Measurements from ENCODE around the gene PLCXD1. TPM values are rescaled to one million over a fixed set of nuclear protein-coding genes. Genes with fewer than 3 reads are reported as not detected.
A peak's percentile ranks its signal among the peaks of the same experiment; 100 is the strongest.
"Not testable (repeated sequence)": the region's sequence is repeated elsewhere in the genome, so short reads cannot be mapped to it uniquely, and the experiment has no call there.

PLCXD1 gene
- total RNA-seq, 1 donor: 3.3 TPM

DNA sequence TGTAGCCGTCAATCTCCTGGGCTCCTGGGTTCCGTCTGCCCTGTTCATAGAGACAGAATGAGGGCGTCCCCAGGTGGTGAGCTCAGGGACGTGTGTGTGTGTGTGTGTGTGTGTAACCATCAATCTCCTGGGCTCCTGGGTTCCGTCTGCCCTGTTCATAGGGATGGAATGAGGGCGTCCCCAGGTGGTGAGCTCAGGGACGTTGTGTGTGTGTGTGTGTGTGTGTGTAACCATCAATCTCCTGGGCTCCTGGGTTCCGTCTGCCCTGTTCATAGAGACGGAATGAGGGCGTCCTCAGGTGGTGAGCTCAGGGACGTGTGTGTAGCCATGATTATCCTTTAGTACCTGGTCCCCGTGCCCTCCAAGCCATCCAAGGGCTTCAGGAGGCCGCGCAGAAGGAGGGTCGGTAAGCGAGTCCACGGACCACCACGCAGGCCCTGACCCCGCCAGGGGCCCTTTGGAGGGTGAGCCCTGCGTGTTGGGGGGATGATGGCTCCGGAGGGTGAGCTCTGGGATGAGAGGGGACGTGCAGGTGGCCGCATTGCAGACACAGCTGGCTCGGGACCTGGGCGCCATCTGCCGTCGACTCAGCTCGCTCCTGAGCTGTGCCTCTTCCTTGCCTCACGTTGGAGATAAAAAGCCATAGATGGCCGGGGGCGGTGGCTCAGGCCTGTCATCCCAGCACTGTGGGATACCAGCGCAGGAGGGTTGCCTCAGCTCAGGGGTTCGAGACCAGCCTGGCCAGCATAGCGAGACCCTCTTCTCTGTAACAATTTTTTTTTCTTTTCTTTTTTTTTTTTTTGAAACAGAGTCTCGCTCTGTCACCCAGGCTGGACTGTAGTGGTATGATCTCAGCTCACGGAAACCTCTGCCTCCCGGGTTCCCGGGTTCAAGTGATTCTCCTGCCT, 42.8 kb downstream of the PLCXD1 start:
- no peaks in the 10 kb centered on the region for H3K27me3 ChIP-seq (ENCODE audit: insufficient read depth, low read length)
- no peak overlapping the region for H2AFZ ChIP-seq (ENCODE audit: low read length)
- peaks cover 11% of the 10 kb centered on the region for H3K4me1 ChIP-seq (ENCODE audit: insufficient read depth, low read length)
- H3K36me3 ChIP-seq (ENCODE audit: insufficient read depth, low read length): no peaks in the 10 kb centered on the region
- H3K4me3 ChIP-seq (ENCODE audit: insufficient read depth, low read length): no peak overlapping the region
- H3K4me2 ChIP-seq (ENCODE audit: insufficient read depth, low read length): no peak overlapping the region
- TF ChIP-seq, protein P1, sequence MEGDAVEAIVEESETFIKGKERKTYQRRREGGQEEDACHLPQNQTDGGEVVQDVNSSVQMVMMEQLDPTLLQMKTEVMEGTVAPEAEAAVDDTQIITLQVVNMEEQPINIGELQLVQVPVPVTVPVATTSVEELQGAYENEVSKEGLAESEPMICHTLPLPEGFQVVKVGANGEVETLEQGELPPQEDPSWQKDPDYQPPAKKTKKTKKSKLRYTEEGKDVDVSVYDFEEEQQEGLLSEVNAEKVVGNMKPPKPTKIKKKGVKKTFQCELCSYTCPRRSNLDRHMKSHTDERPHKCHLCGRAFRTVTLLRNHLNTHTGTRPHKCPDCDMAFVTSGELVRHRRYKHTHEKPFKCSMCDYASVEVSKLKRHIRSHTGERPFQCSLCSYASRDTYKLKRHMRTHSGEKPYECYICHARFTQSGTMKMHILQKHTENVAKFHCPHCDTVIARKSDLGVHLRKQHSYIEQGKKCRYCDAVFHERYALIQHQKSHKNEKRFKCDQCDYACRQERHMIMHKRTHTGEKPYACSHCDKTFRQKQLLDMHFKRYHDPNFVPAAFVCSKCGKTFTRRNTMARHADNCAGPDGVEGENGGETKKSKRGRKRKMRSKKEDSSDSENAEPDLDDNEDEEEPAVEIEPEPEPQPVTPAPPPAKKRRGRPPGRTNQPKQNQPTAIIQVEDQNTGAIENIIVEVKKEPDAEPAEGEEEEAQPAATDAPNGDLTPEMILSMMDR (IDR thresholded peaks at IDR 0.05; ENCODE audit: extremely low read depth, low read depth, low read length): no peak
- H4K20me1 ChIP-seq (ENCODE audit: insufficient read depth, low read length): peaks cover 3% of the 10 kb centered on the region
- H3K27ac ChIP-seq (ENCODE audit: low read depth, low read length): no peak overlapping the region
- no peaks in the 10 kb centered on the region for H3K9me3 ChIP-seq (ENCODE audit: low read depth, low read length)
- DNase-seq (ENCODE audit: insufficient read length, low spot score, missing footprints): no peak
- peaks cover 7% of the 10 kb centered on the region for H3K79me2 ChIP-seq (ENCODE audit: insufficient read depth, low read length)

DNA sequence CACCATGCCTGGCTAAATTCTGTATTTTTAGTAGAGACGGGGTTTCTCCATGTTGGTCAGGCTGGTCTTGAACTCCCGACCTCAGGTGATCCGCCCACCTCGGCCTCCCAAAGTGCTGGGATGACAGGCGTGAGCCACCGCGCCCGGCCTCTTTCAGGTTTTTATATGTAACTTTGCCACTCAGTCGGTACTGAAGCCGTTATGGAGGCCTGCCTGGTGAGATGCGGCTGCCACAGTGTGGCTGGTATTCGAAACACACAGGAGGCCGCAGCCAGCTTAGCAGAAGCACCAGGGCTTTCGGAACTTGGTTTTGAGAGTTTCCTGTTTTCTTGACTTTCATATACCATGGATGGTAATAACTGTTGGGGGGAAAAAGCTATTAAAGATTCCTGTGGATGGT, 43.5 kb downstream of the PLCXD1 start:
- H2AFZ ChIP-seq (ENCODE audit: low read length); H3K27ac ChIP-seq (ENCODE audit: low read depth, low read length); DNase-seq (ENCODE audit: insufficient read length, low spot score, missing footprints); H3K27me3 ChIP-seq (ENCODE audit: insufficient read depth, low read length); H3K9me3 ChIP-seq (ENCODE audit: low read depth, low read length); H3K4me3 ChIP-seq (ENCODE audit: insufficient read depth, low read length); H3K36me3 ChIP-seq (ENCODE audit: insufficient read depth, low read length); H3K4me2 ChIP-seq (ENCODE audit: insufficient read depth, low read length); H4K20me1 ChIP-seq (ENCODE audit: insufficient read depth, low read length); H3K79me2 ChIP-seq (ENCODE audit: insufficient read depth, low read length): not testable (repeated sequence)
- peaks cover 11% of the 10 kb centered on the region for H3K4me1 ChIP-seq (ENCODE audit: insufficient read depth, low read length)
- TF ChIP-seq, protein P1 (IDR thresholded peaks at IDR 0.05; ENCODE audit: extremely low read depth, low read depth, low read length): peak; percentile 7

DNA sequence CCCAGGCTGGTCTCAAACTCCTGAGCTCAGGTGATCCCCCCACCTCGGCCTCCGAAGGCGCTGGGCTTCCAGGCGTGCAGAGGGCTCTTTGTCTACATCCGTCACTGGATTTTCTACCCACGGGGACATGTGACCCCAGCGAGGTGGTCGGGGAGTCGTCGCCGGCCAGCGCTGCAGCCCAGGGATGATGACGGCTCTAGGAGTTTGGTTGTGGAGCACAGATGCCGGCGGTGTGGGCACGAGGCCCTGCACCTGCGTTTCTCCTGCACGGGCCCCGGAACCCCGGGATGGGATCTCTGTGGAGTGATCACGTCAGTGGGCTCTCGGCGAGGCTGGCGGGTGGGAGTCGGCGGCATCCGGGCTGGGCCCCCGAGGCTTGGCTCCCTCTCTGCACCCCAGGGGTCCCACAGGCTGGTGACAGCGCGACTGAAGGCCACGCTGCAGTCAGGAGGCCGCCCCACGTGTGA, 46.5 kb downstream of the PLCXD1 start:
- Histone ChIP-seq H3K9me3 (ENCODE audit: low read depth, low read length) (no peaks in the 10 kb centered on the region), H2AFZ (ENCODE audit: low read length) (no peak overlapping the region), H3K27ac (ENCODE audit: low read depth, low read length) (no peak overlapping the region), H3K4me2 (ENCODE audit: insufficient read depth, low read length) (no peak overlapping the region), H3K4me1 (ENCODE audit: insufficient read depth, low read length) (no peaks in the 10 kb centered on the region), H4K20me1 (ENCODE audit: insufficient read depth, low read length) (no peaks in the 10 kb centered on the region), H3K27me3 (ENCODE audit: insufficient read depth, low read length) (no peaks in the 10 kb centered on the region), H3K4me3 (ENCODE audit: insufficient read depth, low read length) (no peak overlapping the region), H3K36me3 (ENCODE audit: insufficient read depth, low read length) (no peaks in the 10 kb centered on the region), H3K79me2 (ENCODE audit: insufficient read depth, low read length) (no peaks in the 10 kb centered on the region)
- TF ChIP-seq, protein P1 (IDR thresholded peaks at IDR 0.05; ENCODE audit: extremely low read depth, low read depth, low read length): no peak
- no peak for DNase-seq (ENCODE audit: insufficient read length, low spot score, missing footprints)

DNA sequence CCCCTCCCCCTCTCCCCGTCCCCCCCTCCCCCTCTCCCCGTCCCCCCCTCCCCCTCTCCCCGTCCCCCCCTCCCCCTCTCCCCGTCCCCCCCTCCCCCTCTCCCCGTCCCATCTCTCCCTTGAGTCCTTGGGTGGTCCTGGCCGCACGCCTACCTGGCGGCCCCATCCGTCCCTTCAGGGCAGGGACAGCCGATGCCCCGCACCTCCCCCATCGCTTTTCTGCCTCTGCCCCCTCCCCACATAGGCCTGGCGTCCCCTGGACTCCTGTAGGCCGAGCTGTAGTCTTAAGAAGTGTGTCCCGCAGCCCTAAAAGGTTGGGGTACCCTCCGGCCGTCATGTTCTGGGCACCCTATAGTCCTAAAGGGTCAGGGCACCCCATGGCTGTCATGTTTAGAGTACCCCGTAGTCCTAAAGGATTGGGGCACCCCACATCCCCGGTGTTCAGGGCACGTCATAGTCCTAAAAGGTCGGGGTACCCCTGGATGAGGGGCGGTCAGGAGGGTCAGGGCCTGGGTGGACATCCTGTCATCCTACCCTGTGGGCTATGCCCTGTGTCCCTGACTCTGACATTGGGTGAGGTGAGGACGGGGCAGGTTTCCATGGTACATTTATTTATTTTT, 48.2 kb downstream of the PLCXD1 start:
- no peak overlapping the region for H3K4me3 ChIP-seq (ENCODE audit: insufficient read depth, low read length)
- no peak for DNase-seq (ENCODE audit: insufficient read length, low spot score, missing footprints)
- H3K27ac ChIP-seq (ENCODE audit: low read depth, low read length): no peak overlapping the region
- no peaks in the 10 kb centered on the region for H4K20me1 ChIP-seq (ENCODE audit: insufficient read depth, low read length)
- no peak overlapping the region for H3K4me2 ChIP-seq (ENCODE audit: insufficient read depth, low read length)
- no peaks in the 10 kb centered on the region for H3K36me3 ChIP-seq (ENCODE audit: insufficient read depth, low read length)
- H2AFZ ChIP-seq (ENCODE audit: low read length): no peak overlapping the region
- TF ChIP-seq, protein P1 (IDR thresholded peaks at IDR 0.05; ENCODE audit: extremely low read depth, low read depth, low read length): no peak
- H3K27me3 ChIP-seq (ENCODE audit: insufficient read depth, low read length): no peaks in the 10 kb centered on the region
- no peaks in the 10 kb centered on the region for H3K4me1 ChIP-seq (ENCODE audit: insufficient read depth, low read length)
- no peaks in the 10 kb centered on the region for H3K79me2 ChIP-seq (ENCODE audit: insufficient read depth, low read length)
- no peaks in the 10 kb centered on the region for H3K9me3 ChIP-seq (ENCODE audit: low read depth, low read length)

DNA sequence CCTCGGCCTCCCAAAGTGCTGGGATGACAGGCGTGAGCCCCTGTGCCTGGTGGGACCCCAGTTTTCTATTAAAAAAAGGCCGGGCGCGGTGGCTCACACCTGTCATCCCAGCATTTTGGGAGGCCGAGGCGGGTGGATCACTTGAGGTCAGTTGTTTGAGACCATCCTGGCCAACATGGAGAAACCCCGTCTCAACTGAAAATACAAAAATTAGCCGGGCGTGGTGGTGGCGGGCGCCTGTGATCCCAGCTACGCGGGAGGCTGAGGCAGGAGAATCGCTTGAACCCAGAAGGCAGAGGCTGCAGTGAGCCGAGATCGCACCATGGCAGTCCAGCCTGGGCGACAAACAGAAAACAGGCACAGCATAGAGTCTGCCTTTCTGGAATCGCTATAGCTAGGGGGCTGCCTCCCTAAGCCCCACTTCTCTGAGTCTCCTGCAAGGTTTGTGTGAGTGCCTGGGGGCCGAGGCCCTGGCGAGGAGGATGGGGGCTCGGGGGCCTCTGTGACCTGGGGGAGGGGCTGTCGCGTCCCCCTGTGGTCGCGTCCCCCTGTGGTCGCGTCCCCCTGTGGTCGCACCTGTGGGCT, 49.1 kb downstream of the PLCXD1 start:
- H3K9me3 ChIP-seq (ENCODE audit: low read depth, low read length); DNase-seq (ENCODE audit: insufficient read length, low spot score, missing footprints); H3K79me2 ChIP-seq (ENCODE audit: insufficient read depth, low read length); H3K4me1 ChIP-seq (ENCODE audit: insufficient read depth, low read length); H4K20me1 ChIP-seq (ENCODE audit: insufficient read depth, low read length); H3K36me3 ChIP-seq (ENCODE audit: insufficient read depth, low read length); H3K4me2 ChIP-seq (ENCODE audit: insufficient read depth, low read length); H3K27me3 ChIP-seq (ENCODE audit: insufficient read depth, low read length); H2AFZ ChIP-seq (ENCODE audit: low read length); H3K27ac ChIP-seq (ENCODE audit: low read depth, low read length); H3K4me3 ChIP-seq (ENCODE audit: insufficient read depth, low read length): not testable (repeated sequence)
